ENCODE results near the gene CACNA2D3.

CACNA2D3 gene

DNA sequence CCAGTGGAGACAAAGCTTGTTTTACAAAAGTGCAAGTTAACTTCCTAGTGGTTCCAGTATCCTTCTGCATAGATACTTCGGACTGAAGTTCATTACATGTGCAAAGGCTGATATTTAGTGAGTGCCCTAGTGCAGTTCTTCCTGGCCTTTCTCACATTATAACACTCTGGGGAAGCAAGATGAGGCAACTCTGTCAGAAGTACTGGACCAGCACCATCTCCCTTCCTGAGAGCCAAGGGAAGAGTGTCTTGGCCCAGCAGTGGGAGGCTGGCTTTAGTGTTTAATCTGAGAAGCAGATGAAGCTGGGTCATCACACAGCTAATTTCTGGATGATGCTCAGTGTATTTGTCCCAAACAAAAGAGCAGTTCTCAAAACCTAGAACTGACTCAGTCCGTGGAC, 397.7 kb downstream of the CACNA2D3 start:
- H3K23ac ChIP-seq (ENCODE audit: low read depth, low read length, poor library complexity), result no peak overlapping the region
- no peaks in the 10 kb centered on the region for H3K4me1 ChIP-seq (ENCODE audit: control insufficient read depth in 2 of 2, insufficient read depth in 1 of 2, low read depth in 1 of 2, low read length in 2 of 2)
- H3K18ac ChIP-seq (ENCODE audit: low read length), result no peak overlapping the region
- H3K14ac ChIP-seq (ENCODE audit: low read length), result no peak overlapping the region
- no peak overlapping the region for H2AK5ac ChIP-seq (ENCODE audit: low read depth, low read length)
- H3K27ac ChIP-seq (replicated peaks; ENCODE audit: low read length), result no peak overlapping the region
- H3K4me3 ChIP-seq (ENCODE audit: low read length in 2 of 2), result no peak overlapping the region
- DNase-seq (ENCODE audit: low spot score), result no peak
- H3K27me3 ChIP-seq (ENCODE audit: control insufficient read depth in 3 of 3, insufficient read depth in 3 of 3, low read depth in 1 of 3, low read length in 3 of 3), result peaks cover 0 to 2% (median 0%) of the 10 kb centered on the region in 3 experiments
- H2BK5ac ChIP-seq (ENCODE audit: low read length), result no peak overlapping the region
- no peak overlapping the region for H2BK15ac ChIP-seq (ENCODE audit: low read length)
- H3K9me3 ChIP-seq (replicated peaks in 1 of 2; ENCODE audit: control insufficient read depth in 2 of 2, insufficient read depth in 1 of 2, low read depth in 1 of 2, low read length in 2 of 2), result peaks cover 0 to 4% of the 10 kb centered on the region in 2 donors
- no peak overlapping the region for H2BK120ac ChIP-seq (ENCODE audit: low read depth, low read length)
- no peaks in the 10 kb centered on the region for H3K79me1 ChIP-seq (ENCODE audit: low read depth, low read length)
- H4K8ac ChIP-seq (ENCODE audit: low read depth, low read length), result no peak overlapping the region
- no peak overlapping the region for H2AFZ ChIP-seq (ENCODE audit: low read length)
- H3K9ac ChIP-seq (ENCODE audit: low read depth, low read length, poor library complexity), result no peak overlapping the region
- H2BK12ac ChIP-seq (ENCODE audit: low read length), result no peak overlapping the region
- no peak overlapping the region for H3K4me2 ChIP-seq (ENCODE audit: insufficient read depth, low read length, poor library complexity, severe bottlenecking)
- no CpG with 5 or more reads among the region's 2 CpGs for WGBS, 2 donors (ENCODE audit: extremely low coverage in 2 of 2, insufficient read length in 2 of 2, insufficient replicate concordance in 1 of 2)
- H3K4ac ChIP-seq (ENCODE audit: low read length), result no peak overlapping the region
- H3K36me3 ChIP-seq (replicated peaks in 1 of 2; ENCODE audit: control insufficient read depth in 2 of 2, insufficient read depth in 2 of 2, low read length in 2 of 2), result no peaks in the 10 kb centered on the region
- H4K91ac ChIP-seq (ENCODE audit: low read depth, low read length, poor library complexity), result no peak overlapping the region

DNA sequence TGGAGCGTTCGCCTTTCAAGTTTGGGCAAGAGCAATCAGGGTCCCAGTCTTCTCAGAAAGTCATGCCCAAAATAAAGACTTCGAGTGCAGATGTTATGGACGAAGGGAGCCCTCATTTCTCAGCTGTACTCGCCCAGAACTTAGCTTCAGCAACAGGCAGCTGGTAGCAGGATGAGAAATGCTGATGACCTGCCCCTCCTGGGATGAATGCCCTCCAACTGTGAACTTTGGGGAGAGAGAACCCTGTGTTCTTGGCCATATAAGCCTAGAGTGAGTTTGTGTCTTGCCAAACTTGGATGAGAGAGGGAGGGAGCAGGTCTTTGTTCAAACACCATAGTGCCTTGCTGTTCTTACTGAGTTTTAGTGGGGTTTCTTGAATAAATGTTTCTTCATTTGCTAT, 405.2 kb downstream of the CACNA2D3 start:
- Histone ChIP-seq H3K23ac (ENCODE audit: low read depth, low read length, poor library complexity) (no peak overlapping the region), H2AK5ac (ENCODE audit: low read depth, low read length) (no peak overlapping the region), H3K79me1 (ENCODE audit: low read depth, low read length) (no peaks in the 10 kb centered on the region), H2BK15ac (ENCODE audit: low read length) (no peak overlapping the region), H2BK120ac (ENCODE audit: low read depth, low read length) (no peak overlapping the region), H3K14ac (ENCODE audit: low read length) (no peak overlapping the region), H3K4me1 (ENCODE audit: control insufficient read depth in 2 of 2, insufficient read depth in 1 of 2, low read depth in 1 of 2, low read length in 2 of 2) (no peaks in the 10 kb centered on the region), H3K4me2 (ENCODE audit: insufficient read depth, low read length, poor library complexity, severe bottlenecking) (no peak overlapping the region), H2BK12ac (ENCODE audit: low read length) (no peak overlapping the region), H4K91ac (ENCODE audit: low read depth, low read length, poor library complexity) (no peak overlapping the region), H3K4me3 (ENCODE audit: low read length in 2 of 2) (no peak overlapping the region), H3K36me3 (replicated peaks in 1 of 2; ENCODE audit: control insufficient read depth in 2 of 2, insufficient read depth in 2 of 2, low read length in 2 of 2) (no peaks in the 10 kb centered on the region), H3K18ac (ENCODE audit: low read length) (no peak overlapping the region), H2AFZ (ENCODE audit: low read length) (no peak overlapping the region), H3K4ac (ENCODE audit: low read length) (no peak overlapping the region), H3K27ac (replicated peaks; ENCODE audit: low read length) (no peak overlapping the region), H3K9ac (ENCODE audit: low read depth, low read length, poor library complexity) (no peak overlapping the region), H4K8ac (ENCODE audit: low read depth, low read length) (no peak overlapping the region), H2BK5ac (ENCODE audit: low read length) (no peak overlapping the region), H3K9me3 (replicated peaks in 1 of 2; ENCODE audit: control insufficient read depth in 2 of 2, insufficient read depth in 1 of 2, low read depth in 1 of 2, low read length in 2 of 2) (peaks cover 0 to under 1% of the 10 kb centered on the region in 2 donors), H3K27me3 (ENCODE audit: control insufficient read depth in 3 of 3, insufficient read depth in 3 of 3, low read depth in 1 of 3, low read length in 3 of 3) (no peaks in the 10 kb centered on the region)
- no peak for DNase-seq (ENCODE audit: low spot score)
- no CpG with 5 or more reads among the region's 5 CpGs for WGBS, 2 donors (ENCODE audit: extremely low coverage in 2 of 2, insufficient read length in 2 of 2, insufficient replicate concordance in 1 of 2)

DNA sequence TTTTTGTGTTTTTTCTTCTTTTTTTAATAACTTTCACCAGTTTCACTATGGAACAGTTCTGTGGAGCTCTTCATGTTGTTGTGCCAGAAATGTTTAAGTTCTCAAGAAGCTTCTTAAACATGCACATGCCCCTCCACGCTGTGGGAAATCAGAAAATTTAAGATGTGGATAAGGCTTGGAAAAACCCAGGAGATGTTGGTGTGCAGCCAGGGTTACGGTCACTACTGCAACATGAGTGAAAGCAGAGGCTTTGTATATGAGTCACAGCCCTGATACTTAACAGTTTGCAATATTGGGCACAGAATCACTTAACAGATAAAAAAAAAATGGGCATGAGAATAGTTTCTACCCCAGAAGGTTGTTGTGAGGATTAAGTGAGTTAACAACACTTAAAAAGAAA, 405.6 kb downstream of the CACNA2D3 start:
- no peak for DNase-seq (ENCODE audit: low spot score)

DNA sequence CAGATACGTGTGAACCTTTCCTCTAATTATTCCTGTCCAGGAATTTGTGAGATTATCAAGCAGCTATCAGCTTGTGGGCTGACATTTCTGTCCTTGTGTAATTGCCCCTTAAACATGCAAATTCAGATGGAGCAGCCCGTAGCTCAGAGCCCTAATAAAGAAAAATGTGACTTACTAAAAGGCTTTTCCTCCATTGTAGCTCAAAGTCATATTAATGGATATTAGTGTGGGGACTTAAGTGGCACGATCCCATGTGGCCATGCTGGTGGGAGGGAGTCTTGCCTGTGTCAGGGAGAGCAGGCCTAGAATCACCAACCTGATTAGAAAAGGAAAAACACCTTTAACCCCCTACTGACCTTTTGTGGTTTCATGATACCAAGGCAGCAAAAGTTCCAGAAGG, 406.3 kb downstream of the CACNA2D3 start:
- no peak for DNase-seq (ENCODE audit: low spot score)

More for the DNA sequence above, 405.6 kb downstream of the CACNA2D3 start:
- H2BK5ac ChIP-seq (ENCODE audit: low read length), result no peak overlapping the region
- no peak overlapping the region for H4K8ac ChIP-seq (ENCODE audit: low read depth, low read length)
- no peak overlapping the region for H2BK12ac ChIP-seq (ENCODE audit: low read length)
- H3K27me3 ChIP-seq (ENCODE audit: control insufficient read depth in 3 of 3, insufficient read depth in 3 of 3, low read depth in 1 of 3, low read length in 3 of 3), result no peaks in the 10 kb centered on the region
- H4K91ac ChIP-seq (ENCODE audit: low read depth, low read length, poor library complexity), result no peak overlapping the region
- H3K4me3 ChIP-seq (ENCODE audit: low read length in 2 of 2), result no peak overlapping the region
- no peak overlapping the region for H2AK5ac ChIP-seq (ENCODE audit: low read depth, low read length)
- no peak overlapping the region for H2BK15ac ChIP-seq (ENCODE audit: low read length)
- no peak overlapping the region for H3K14ac ChIP-seq (ENCODE audit: low read length)
- no peak overlapping the region for H3K9ac ChIP-seq (ENCODE audit: low read depth, low read length, poor library complexity)
- no peak overlapping the region for H2BK120ac ChIP-seq (ENCODE audit: low read depth, low read length)
- no peak overlapping the region for H2AFZ ChIP-seq (ENCODE audit: low read length)
- H3K4ac ChIP-seq (ENCODE audit: low read length), result no peak overlapping the region
- H3K23ac ChIP-seq (ENCODE audit: low read depth, low read length, poor library complexity), result no peak overlapping the region
- H3K36me3 ChIP-seq (replicated peaks in 1 of 2; ENCODE audit: control insufficient read depth in 2 of 2, insufficient read depth in 2 of 2, low read length in 2 of 2), result no peaks in the 10 kb centered on the region
- no peaks in the 10 kb centered on the region for H3K4me1 ChIP-seq (ENCODE audit: control insufficient read depth in 2 of 2, insufficient read depth in 1 of 2, low read depth in 1 of 2, low read length in 2 of 2)
- WGBS, 2 donors (ENCODE audit: extremely low coverage in 2 of 2, insufficient read length in 2 of 2, insufficient replicate concordance in 1 of 2), result no CpG with 5 or more reads among the region's 2 CpGs
- H3K4me2 ChIP-seq (ENCODE audit: insufficient read depth, low read length, poor library complexity, severe bottlenecking), result no peak overlapping the region
- H3K9me3 ChIP-seq (replicated peaks in 1 of 2; ENCODE audit: control insufficient read depth in 2 of 2, insufficient read depth in 1 of 2, low read depth in 1 of 2, low read length in 2 of 2), result no peaks in the 10 kb centered on the region
- no peaks in the 10 kb centered on the region for H3K79me1 ChIP-seq (ENCODE audit: low read depth, low read length)
- no peak overlapping the region for H3K27ac ChIP-seq (replicated peaks; ENCODE audit: low read length)
- no peak overlapping the region for H3K18ac ChIP-seq (ENCODE audit: low read length)

More for the DNA sequence above, 406.3 kb downstream of the CACNA2D3 start:
- Histone ChIP-seq H3K27ac (replicated peaks; ENCODE audit: low read length) (no peak overlapping the region), H2BK5ac (ENCODE audit: low read length) (no peak overlapping the region), H3K4me3 (ENCODE audit: low read length in 2 of 2) (no peak overlapping the region), H3K4me1 (ENCODE audit: control insufficient read depth in 2 of 2, insufficient read depth in 1 of 2, low read depth in 1 of 2, low read length in 2 of 2) (no peaks in the 10 kb centered on the region), H3K23ac (ENCODE audit: low read depth, low read length, poor library complexity) (no peak overlapping the region), H3K14ac (ENCODE audit: low read length) (no peak overlapping the region), H4K91ac (ENCODE audit: low read depth, low read length, poor library complexity) (no peak overlapping the region), H3K18ac (ENCODE audit: low read length) (no peak overlapping the region), H2BK15ac (ENCODE audit: low read length) (no peak overlapping the region), H3K9ac (ENCODE audit: low read depth, low read length, poor library complexity) (no peak overlapping the region), H4K8ac (ENCODE audit: low read depth, low read length) (no peak overlapping the region), H2AK5ac (ENCODE audit: low read depth, low read length) (no peak overlapping the region), H3K9me3 (replicated peaks in 1 of 2; ENCODE audit: control insufficient read depth in 2 of 2, insufficient read depth in 1 of 2, low read depth in 1 of 2, low read length in 2 of 2) (no peaks in the 10 kb centered on the region), H3K79me1 (ENCODE audit: low read depth, low read length) (no peaks in the 10 kb centered on the region), H3K36me3 (replicated peaks in 1 of 2; ENCODE audit: control insufficient read depth in 2 of 2, insufficient read depth in 2 of 2, low read length in 2 of 2) (no peaks in the 10 kb centered on the region), H3K4ac (ENCODE audit: low read length) (no peak overlapping the region), H2AFZ (ENCODE audit: low read length) (no peak overlapping the region), H2BK120ac (ENCODE audit: low read depth, low read length) (no peak overlapping the region), H3K27me3 (ENCODE audit: control insufficient read depth in 3 of 3, insufficient read depth in 3 of 3, low read depth in 1 of 3, low read length in 3 of 3) (no peaks in the 10 kb centered on the region), H2BK12ac (ENCODE audit: low read length) (no peak overlapping the region), H3K4me2 (ENCODE audit: insufficient read depth, low read length, poor library complexity, severe bottlenecking) (no peak overlapping the region)
- no CpG with 5 or more reads among the region's 3 CpGs for WGBS, 2 donors (ENCODE audit: extremely low coverage in 2 of 2, insufficient read length in 2 of 2, insufficient replicate concordance in 1 of 2)

Measured in neuronal stem cell (in vitro differentiated cells).